GM21619 (cell line): ENCODE results near the gene GPRC5B.

Experiments used
- ATAC-seq: cut with Tn5 transposase; IDR thresholded peaks from one replicate; pipeline ENCODE4 v1.9.1; 2021; ENCODE audit not compliant: unreplicated experiment

The GPRC5B gene

DNA sequence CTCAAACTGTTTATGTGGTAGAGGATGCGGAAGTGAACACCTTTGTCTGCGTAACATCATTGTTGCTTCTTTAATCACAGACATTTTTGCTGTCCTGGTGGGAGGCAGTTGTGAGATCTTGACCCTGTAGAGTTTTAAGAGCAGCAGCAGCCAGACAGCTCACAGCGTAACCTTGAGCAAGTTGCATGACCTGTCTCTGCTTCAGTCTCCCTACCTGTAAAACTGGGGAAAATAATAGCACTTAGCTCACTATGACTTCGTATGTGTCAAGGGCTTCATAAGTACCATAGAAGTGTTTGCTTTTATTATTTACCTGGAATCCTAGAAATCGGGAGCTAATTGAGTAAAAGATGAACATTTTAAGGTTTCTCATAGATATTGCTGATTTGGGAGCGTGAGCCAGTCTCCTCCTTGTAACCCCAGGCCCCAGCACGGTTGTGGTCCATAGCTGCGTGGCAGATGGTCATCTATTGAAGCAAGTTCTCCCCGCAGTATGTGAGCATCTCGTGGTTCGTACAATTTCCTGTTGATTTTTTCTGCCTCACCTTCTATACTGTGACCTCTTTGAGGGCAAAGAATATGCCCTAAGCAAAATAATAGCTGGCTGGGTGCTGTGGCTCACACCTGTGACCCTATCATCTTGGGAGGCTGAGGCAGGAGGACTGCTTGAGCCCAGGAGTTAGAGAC, 34.4 kb downstream of the GPRC5B start:
- ATAC-seq = no peak

DNA sequence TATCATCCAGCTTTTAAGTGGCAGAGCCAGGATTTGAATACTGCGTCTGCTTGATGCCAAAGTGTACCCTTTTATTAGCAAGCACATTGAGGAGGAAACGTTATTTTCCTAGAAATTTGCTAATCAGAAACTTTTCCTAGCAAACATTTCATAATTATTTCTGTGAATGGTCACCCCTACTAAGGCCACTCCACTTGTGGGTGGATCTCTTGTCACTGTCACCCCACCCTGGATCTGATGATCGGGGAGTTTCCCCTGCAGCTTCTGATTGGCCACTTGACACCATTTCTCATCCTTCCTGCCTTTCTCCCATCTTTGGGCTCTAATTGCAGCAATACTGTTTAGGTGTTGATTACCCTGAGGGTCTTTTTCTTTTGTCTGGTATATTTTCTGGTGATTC, 35.9 kb downstream of the GPRC5B start:
- ATAC-seq = no peak

DNA sequence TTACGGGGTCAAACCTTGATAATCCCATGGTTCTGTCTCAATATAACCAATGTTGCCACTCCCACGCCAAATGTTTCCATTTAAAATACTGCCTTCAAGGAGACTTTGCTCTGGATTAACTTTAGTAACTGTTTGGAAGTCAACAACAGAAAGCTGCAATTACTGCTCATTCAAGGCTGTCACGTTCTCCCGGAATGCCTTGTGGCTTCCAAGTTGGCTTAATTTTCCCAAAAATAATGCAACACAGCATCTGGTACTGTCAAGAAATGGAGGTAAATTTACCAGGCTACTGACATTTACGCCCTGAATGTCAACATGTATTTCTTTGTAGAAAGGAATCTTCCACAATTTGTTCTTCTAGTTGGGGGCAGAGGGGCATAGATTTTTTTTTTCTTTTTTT, 38.2 kb downstream of the GPRC5B start:
- ATAC-seq = no peak

DNA sequence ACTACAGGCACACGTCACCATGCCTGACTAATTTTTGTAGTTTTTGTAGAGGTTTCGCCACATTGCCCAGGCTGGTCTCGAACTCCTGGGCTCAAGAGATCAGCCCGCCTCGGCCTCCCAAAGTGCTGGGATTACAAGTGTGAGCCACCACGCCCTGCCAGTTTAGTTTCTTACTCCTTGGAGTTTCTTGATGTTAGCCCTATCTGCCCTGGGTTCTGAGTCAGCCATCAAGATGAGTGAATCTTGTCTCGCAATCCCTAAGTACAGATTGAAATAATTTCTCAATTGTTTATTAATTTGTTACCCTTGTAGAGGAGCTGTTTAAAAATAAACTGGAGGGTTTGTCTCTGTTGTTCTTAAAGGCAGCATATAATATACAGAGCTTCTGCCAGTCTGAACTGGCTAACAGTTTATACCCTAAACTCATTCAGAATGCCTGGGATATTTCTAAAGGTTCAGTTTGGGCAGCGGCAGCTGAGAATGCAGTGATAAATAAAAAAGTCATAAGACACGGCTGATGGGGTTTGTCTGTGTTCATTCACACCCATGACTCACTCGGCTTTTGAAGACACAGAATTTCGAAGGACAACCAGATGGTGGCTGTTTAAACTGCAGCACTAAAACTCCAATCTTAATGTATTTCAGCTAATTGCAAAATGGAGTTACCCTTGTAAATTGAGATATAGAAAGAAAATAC, 39.6 kb downstream of the GPRC5B start:
- no peak for ATAC-seq

DNA sequence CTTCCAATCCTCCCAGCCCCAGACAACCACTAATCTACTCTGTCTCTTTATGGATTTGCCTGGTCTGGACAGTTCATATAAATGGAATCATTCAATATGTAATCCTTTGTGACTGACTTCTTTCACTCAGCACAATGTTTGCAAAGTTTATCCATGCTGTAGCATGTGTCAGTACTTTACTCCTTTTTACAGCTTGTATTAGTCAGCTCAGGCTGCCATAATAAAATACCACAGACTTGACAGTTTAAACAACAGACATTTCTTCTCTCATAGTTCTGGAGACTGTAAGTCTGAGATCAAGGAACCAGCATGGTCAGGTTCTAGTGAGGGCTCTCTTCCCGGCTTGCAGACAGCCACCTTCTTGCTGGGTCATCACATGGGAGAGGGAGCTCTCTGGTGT, 41.3 kb downstream of the GPRC5B start:
- no peak for ATAC-seq

DNA sequence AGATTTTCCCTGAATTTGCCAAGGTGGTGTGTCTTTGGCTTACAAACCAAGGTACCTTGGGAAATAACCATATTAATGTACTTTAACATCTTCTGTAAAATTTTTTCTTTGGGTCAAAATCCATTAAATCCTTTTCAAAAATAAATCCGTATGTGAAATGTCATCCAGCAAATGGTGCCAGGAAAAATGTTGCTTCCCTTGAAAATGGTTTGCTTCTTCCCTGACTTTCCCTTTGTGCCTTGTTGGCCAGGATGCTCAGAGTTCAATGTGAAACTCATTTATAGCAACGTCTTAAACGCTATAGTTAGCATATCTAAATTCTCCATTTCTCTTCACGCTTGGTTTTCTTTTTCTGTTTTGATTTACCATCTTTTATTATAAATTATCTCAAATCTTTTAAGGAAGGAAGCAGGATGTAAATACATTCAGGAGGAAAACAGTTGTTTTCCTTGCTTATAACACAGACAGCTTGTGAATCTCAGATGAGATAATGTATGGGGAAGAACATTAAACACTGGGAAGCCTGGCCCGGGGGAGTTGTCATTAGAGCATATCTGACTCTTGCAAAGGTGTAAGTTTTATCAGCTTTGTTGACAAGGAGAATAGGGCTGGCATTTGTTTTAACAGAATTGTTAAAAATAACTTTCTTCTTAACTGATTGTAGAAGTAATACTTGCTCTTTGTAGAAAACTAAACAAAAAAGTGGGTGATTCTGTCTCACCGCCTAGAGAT, 42.1 kb downstream of the GPRC5B start:
- no peak for ATAC-seq

DNA sequence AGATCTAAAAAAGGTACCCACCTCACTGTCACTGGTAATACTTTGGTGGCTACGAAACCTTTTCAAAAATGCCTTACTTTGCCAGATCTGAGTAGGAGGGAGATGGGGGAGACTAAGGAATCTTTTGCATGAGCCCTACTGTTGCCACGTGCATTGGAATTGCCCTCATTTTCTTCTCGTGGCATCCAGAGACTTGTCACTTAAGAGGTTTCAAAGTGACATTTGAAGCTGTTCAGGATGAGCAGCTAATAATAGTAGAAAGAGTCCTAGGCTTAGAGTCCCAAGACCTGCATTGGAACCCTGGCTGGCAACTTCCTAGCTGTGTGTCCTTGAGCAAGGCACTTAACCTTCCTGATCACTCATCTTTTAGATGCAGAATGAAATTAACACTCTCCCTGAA, 43.5 kb downstream of the GPRC5B start:
- ATAC-seq = no peak

DNA sequence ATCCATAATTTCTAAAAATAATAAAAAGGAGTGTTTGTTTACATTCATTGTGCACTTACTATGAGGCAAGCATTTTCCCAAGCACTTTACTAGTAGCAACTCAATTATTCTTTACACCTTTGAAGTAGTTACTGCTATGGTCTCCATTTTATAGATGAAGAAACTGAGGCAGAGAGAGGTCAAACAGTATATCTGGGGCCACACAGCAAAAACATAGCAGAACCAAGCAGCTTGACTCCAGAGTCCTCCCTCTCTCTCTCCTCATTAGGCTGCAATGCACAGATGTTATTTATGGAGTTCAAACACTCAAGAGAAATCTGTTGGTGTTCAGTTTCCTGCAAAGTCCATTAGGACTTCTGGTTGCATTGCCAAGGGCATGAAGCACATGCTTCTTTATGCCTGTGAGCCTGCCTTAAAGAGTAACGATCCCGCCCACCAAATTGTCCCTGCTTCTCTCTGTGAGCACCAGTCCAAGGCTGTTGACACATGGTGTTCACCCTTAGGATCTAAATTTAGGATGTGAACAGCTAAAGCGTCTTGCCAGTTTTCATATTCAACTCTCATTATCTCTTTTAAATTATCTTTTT, 44.0 kb downstream of the GPRC5B start:
- no peak for ATAC-seq

DNA sequence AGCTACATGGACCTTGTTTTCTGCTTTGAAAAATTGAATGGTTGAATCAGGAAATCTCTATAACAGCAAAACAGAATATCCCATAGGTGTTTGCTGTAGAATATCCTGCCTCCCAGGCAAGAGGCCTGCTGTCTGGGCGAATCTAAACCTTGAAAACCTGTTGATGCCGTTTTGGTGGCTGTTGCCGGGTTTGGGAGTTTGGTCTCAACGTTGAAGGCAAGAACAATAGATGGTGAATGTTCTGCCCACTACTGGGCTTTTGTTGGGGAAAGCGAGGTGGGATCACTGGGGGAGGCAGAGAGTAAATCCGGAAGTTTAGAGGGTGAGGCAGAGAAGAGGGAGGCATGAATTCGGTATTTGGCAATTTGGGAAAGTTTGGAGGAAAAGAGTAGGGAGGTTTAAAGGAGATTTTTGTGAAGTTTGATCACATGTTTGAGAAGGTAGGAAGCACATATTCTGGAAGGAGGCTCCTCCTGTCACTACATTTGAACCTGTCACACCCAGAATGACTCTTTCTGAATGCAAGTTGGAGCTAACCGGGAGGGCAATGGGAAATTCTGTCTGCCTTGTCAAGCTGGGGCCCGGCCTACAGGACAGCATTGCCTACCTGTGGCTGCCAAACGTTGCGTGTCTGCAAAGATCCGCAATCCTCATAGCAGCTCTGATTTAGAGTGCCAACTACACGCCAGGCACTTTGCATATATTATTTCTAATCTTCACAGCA, 46.5 kb downstream of the GPRC5B start:
- no peak for ATAC-seq

DNA sequence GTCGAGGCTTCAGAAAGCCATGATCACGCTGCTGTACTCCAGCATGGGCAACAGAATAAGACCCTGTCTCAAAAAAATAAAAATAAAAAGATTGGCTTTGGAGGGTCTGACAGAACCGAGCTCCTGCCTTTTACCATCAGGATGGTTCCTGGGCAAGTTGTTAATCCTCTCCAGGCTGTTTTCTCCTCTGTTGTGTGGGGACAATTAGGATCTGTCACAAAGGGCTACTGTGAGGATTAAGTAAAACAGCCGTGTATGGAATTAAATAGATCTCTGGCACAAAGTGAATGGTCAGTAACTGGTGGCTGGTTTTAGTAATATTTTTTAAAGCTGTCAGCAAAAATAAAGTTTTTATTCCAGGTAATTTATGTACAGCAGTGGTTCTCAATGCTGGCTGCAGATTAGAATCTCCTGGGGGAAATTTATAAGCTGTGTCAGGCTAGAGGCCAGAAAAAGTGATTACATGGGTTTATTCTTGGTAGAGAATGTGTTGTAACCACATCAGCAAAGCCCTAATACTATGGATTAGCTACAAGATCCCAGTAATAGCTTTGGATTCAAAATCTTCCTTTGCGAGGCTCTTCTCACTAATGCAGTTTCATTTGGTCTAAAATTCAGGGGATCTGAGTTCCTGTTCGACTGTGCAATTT, 47.2 kb downstream of the GPRC5B start:
- ATAC-seq = no peak

DNA sequence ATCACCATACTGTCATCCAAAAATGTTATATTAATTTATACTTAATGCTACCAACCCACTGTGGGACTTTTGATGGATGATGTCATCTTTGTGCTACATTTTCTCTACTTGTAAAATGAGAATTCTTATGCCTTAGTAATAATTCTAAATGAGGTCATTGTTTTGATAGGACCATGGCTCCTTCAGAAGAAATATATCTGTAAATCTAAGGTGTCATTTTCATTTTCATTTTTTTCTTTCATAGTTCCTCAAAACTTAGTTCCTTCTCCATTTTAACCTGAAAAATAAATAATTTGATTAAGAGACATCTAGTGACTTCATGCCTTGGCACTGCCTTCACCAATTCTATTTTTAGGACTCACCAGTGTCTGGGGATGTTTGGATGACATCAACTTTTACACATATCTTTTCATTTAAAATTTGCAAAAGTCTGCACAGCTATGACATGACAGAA, 48.7 kb downstream of the GPRC5B start:
- no peak for ATAC-seq

DNA sequence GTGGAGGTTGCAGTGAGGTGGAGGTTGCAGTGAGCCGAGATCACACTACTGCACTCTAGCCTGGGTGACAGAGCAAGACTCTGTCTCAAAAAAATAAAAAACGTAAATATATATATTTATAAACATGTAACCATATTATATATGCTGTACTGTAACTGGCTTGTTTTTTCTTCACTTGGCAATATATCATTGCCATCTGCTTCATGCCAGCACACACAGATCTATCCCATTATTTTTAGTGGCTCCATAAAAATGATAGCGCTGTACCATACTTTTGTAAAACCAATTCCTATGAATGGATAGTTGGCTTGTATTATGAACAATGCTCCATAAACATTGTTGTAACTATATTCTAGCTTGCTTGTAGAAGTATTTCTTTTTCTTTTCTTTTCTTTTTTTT, 49.5 kb downstream of the GPRC5B start:
- no peak for ATAC-seq

DNA sequence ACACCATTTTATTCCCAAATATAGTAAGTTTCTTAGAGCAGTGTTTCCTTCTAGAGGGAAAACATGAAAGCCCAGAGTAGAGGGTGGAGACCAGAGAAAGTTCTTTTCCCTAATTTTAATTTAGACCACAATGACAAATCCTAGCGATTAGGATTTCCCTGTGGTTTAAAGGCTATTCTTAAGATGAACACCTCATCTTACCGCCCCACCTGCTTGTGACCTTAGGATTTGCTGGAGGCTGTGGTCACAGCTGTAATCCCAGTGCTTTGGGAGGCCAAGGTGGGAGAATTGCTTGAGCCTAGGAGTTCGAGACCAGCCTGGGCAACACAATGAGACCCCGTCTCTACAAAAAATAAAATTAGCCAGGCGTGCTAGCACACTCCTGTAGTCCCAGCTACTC, 51.1 kb downstream of the GPRC5B start:
- no peak for ATAC-seq

DNA sequence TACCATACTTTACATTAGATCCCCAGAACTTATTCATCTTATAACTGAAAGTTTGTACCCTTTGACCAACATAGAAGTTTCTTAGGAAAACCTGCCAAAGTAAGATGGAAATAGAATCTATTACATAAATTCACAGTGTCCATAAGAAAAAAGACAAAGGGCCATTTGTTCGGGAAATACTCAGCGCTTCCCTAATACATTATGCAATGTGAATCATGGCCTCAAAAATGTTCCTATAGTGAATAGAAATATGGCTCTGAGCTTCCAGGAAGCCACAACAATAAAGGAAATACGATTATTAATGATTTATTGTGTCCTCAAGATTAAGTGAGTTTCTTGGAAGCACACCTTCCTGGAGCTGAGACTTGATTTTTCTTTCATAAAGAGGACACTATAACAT, 51.5 kb downstream of the GPRC5B start:
- no peak for ATAC-seq

DNA sequence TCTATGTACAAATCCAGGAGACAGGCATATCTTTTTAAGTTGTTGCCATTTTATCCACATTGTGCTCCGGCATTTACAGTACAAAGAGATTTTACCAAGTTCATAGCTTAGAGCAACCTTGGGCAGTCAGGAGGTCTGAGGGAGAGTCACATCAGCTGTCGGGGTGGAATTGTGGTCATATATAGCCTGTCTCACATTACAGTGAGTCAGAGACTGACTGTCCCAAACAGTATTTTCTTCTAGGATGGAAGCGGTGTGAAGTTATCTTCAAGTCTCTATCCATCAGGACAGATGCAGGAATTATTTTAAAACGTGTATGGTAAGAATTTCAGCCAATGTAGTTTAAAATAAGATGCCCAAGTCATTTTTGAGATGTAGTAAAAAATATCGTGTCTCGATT, 53.0 kb downstream of the GPRC5B start:
- no peak for ATAC-seq

DNA sequence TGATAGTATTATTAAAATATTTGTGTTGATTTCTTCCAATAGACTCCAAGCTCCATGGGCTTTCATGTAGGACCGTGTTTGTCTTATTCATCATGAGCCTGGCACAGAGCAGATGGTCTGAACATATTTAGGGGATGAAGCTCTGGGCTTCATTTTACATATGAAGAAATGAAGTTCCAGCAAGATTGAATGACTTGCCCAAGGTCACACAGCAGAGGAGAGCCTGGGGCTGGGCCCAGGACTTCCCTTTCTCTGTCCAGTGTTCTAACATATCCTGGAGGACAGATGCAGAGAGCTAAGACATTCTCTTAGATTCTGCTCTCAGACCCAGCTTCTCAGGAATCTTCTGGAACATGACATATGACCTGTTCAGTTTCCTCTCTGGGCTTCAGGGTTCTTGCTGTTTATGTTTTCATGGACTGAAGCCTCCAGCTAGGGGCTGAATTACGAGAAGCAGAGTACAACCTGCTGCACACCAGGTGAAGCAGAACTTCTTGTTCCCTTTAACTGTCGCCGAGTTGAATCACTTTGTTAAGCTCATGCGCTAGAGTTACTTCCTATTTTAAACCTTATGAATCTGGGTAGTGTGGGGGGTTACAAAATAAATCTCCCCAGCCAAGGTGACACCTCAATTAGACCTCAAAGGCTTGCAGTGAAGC, 53.6 kb downstream of the GPRC5B start:
- ATAC-seq = no peak

DNA sequence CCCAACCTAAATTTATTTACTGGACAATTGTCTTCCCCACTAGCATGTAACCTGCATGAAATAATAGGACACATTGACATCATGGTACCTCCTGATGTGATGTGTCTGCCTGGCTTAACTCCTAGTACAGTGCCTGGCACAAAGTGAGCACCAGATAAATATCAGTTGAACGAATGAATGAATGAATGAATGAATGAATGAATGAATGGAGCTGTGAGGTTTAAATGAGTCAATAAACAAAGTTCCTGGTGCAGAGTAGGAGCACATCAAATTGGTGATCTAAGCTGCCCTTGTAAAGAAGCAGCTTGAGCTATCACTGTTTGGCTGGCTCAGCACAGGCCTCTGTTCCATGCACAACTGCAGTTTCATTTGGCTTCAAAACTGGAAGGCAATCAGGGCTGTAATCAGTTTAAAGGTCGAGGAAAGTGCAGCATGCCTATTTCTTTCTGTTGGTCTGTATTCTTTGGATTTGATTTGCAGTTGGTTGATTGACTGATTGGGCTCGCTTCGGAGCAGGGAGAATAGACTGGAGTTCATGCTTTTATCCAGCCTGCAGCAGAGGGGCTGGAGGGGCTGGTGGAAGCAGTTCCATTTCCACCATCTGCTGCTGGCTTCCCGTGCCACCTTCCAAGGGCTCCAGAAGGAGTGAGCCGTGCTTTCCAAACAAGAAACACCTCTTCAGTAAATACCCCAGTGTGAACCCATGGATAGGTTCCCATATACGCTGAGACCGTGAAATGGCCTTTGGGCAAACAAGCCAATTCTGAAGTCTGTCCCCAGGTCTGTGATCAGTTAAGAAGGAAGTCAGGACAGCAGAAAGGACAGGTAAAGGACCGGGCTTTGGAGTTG, 54.6 kb downstream of the GPRC5B start:
- ATAC-seq = no peak

DNA sequence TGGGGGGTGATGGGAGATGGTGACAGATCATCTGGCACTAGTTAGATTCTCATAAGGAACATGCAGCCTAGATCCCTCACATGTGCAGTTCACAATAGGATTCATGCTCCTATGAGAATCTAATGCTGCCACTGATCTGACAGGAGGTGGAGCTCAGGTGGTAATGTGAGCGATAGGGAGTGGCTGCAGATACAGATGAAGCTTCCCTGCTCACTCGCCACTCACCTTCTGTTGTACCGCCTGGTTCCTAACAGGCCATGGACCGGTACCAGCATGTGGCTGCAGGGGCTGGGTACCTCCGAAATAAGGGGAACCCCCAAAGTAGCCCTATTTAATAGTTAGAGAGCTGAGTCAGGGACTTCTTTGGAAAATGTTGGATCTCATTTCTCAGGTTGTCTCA, 60.4 kb downstream of the GPRC5B start:
- no peak for ATAC-seq

DNA sequence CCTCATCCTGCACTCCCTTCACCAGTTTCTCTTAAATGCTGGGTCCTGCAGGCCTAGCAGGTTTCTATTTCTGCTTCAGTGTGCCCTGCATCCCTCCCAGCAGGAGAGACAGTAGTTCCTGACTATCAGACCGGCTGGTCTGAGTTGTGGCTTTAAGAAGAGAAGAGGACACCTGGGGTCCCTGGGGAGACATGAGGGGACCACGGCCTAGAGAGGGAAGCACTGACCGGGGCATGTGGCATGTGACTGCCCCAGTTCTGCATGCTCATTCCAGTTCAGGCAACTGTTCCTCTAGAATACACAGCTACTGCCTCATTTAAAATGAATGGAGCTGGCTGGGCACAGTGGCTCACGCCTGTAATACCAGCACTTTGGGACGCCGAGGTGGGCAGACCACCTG, 61.3 kb downstream of the GPRC5B start:
- no peak for ATAC-seq
